Lung (tissue), 12 donors: ENCODE measurements around the gene PRPF40B. TPM values are rescaled to one million over a fixed set of nuclear protein-coding genes. Genes with fewer than 3 reads are reported as not detected.
"Not testable (repeated sequence)": the region's sequence is repeated elsewhere in the genome, so short reads cannot be mapped to it uniquely, and the experiment has no call there.

ENCODE experiments used
- ATAC-seq: fragments of 200-7000 bp; cut with Tn5 transposase; one replicate; pipeline ENCODE4 v1.9.1; 2020; ENCODE audit warnings: moderate number of reproducible peaks; ENCODE audit not compliant: insufficient read depth, low FRiP score
- DNase-seq, 3 donors: peaks; one replicate each; pipeline ENCODE4 v3.0.0-alpha.2; 2013 to 2017
- H3K27ac ChIP-seq, 2 donors: one replicate each; pipeline ENCODE4 v1.5.1; 2013; ENCODE audit warnings: mild to moderate bottlenecking in 2 of 2, moderate library complexity in 2 of 2, control low read depth in 1 of 2, inconsistent platforms in 1 of 2, low read depth in 1 of 2, low read length in 1 of 2
- H3K27me3 ChIP-seq, 3 donors: one replicate each; pipeline ENCODE4 v1.5.1; 2013; ENCODE audit warnings: low read length in 2 of 3; ENCODE audit not compliant: control insufficient read depth in 3 of 3, insufficient read depth in 3 of 3
- H3K36me3 ChIP-seq, 4 donors: one replicate each; pipeline ENCODE4 v1.5.1; 2013; ENCODE audit warnings: low read length in 4 of 4, mild to moderate bottlenecking in 1 of 4, moderate library complexity in 1 of 4; ENCODE audit not compliant: control insufficient read depth in 4 of 4, insufficient read depth in 4 of 4
- H3K4me1 ChIP-seq, 5 donors: one replicate each; pipeline ENCODE4 v1.5.1; 2013; ENCODE audit warnings: low read length in 5 of 5, mild to moderate bottlenecking in 2 of 5, moderate library complexity in 1 of 5; ENCODE audit not compliant: control insufficient read depth in 5 of 5, insufficient read depth in 5 of 5
- H3K4me3 ChIP-seq: one replicate; pipeline ENCODE4 v1.5.1; 2013; ENCODE audit warnings: mild to moderate bottlenecking, control low read depth, moderate library complexity
- H3K9ac ChIP-seq, 2 donors: one replicate each; pipeline ENCODE4 v1.5.1; 2013; ENCODE audit warnings: low read length in 2 of 2, control low read depth in 1 of 2; ENCODE audit not compliant: insufficient read depth in 1 of 2
- H3K9me3 ChIP-seq, 4 donors: one replicate each; pipeline ENCODE4 v1.5.1; 2013; ENCODE audit warnings: low read length in 3 of 4, mild to moderate bottlenecking in 1 of 4, moderate library complexity in 1 of 4; ENCODE audit not compliant: control insufficient read depth in 4 of 4, insufficient read depth in 3 of 4
- WGBS, 2 donors: extraction: QIAGEN DNeasy Blood & Tissue Kit; methylation state at CpG; one replicate each; pipeline ENCODE4 v1.1.7; 2013; 5-methylcytosine and 5-hydroxymethylcytosine counted together
- polyA plus RNA-seq, 2 donors: library from polyadenylated mRNA; stranded (reverse); fragments of 200-250 nt; gene quantifications; one replicate each; pipeline ENCODE4 v1.2.1, GENCODE V29; 2013
- total RNA-seq, 2 donors: library from RNA; depleted of rRNA in 1 of 2; stranded (reverse); fragments of >200 nt in 1 of 2; gene quantifications; one replicate each; pipeline ENCODE4 v1.2.1, GENCODE V29; 2014 to 2021
- TF ChIP-seq, protein P1 (sequence below): IDR thresholded peaks from 2 replicates; pipeline ENCODE4 v1.5.1; 2012; ENCODE audit warnings: mild to moderate bottlenecking; ENCODE audit errors: control extremely low read depth, extremely low read depth
- donor health status: control.
- donor health status: control.
- donor health status: Bipolar disorder and iron deficiency.
- donor health status: healthy.
- donor health status: DM: yes; HTN: yes; CAD: no.

The PRPF40B gene
- total and polyA plus RNA-seq, 4 donors, result 10.0 to 20.0 (median 17.1) TPM

DNA sequence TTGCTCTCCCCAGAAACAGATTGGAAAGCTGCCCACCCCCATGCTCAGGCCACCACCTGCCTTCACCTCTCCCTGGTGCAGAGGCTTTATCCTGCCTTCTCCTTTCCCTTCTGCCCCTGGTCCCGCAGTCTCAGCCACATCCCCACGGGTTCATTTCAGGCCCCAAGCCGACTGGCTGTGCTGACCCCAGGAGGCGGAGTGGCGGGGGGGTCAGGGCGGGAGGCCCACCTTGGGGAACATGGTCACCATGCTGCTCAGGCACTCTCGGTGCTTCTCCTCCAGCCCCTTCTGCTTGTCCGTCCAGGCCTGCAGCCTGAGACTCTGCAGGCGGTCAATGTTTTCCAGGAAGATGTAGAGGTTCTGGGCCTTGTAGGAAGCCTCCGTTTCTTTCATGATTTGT, 24.8 kb upstream of the PRPF40B start:
- no peak overlapping the region for H3K4me3 ChIP-seq
- H3K36me3 ChIP-seq, result peaks cover 0 to 3% (median 1%) of the 10 kb centered on the region in 4 donors
- no peak overlapping the region for H3K27ac ChIP-seq
- no peaks in the 10 kb centered on the region for H3K27me3 ChIP-seq
- no peaks in the 10 kb centered on the region for H3K4me1 ChIP-seq
- WGBS, 2 donors, result 88 to 90% methylated on average over 10 of the region's 10 CpGs
- ATAC-seq (no peak), DNase-seq (no peak)
- TF ChIP-seq, protein P1, sequence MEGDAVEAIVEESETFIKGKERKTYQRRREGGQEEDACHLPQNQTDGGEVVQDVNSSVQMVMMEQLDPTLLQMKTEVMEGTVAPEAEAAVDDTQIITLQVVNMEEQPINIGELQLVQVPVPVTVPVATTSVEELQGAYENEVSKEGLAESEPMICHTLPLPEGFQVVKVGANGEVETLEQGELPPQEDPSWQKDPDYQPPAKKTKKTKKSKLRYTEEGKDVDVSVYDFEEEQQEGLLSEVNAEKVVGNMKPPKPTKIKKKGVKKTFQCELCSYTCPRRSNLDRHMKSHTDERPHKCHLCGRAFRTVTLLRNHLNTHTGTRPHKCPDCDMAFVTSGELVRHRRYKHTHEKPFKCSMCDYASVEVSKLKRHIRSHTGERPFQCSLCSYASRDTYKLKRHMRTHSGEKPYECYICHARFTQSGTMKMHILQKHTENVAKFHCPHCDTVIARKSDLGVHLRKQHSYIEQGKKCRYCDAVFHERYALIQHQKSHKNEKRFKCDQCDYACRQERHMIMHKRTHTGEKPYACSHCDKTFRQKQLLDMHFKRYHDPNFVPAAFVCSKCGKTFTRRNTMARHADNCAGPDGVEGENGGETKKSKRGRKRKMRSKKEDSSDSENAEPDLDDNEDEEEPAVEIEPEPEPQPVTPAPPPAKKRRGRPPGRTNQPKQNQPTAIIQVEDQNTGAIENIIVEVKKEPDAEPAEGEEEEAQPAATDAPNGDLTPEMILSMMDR, result no peak
- H3K9ac ChIP-seq, result no peak overlapping the region
- H3K9me3 ChIP-seq, result no peaks in the 10 kb centered on the region

DNA sequence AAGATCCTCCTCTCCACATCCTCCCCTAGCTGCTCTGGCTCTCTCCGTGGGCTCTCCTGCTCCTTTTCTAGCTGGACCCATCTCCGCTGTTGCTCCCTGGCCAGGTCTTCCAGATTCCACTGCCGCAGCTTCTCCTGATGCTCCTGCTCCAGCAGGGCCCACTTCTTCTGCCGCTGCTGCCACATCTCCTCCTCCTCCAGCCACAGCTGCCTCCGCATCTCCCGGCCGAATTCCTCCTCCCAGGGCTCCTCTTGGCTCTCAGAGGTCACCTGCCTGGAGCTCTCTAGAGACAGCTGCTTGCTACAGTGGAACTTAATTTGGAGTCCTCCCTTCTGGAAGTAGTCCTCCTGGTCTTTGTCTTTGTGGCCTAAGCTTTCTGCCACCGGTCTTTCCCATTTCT, 23.4 kb upstream of the PRPF40B start:
- Histone ChIP-seq H3K9me3 (no peaks in the 10 kb centered on the region), H3K4me3 (no peak overlapping the region), H3K27ac (no peak overlapping the region), H3K9ac (no peak overlapping the region), H3K4me1 (peaks cover 0 to 6% (median 0%) of the 10 kb centered on the region in 5 donors), H3K36me3 (peaks cover 0 to 6% (median 1%) of the 10 kb centered on the region in 4 donors), H3K27me3 (no peaks in the 10 kb centered on the region)
- WGBS, 2 donors, result 95 to 100% methylated on average over 8 of the region's 8 CpGs
- ATAC-seq (no peak), DNase-seq (no peak)
- TF ChIP-seq, protein P1, result no peak

DNA sequence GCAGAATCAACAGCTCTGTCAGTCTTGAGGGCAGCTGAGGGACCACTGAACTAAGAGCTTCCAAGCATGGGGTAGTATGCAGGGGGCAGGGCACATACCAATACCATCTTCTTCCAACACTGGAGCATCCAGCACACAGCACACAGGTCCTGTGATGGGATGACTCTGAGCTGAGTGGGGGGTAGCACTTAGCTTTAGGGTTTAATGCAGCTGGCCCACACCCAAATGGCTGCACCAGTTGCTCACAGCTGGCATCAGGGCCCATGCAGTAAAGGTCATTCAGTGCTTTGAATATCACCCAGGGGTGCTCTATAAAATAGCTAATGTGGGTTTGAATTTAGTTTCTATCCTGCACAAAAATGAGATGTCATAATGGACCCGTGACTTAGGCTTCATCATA, 19.6 kb upstream of the PRPF40B start:
- Histone ChIP-seq H3K27ac (no peak overlapping the region), H3K36me3 (peaks cover 0 to 6% (median 1%) of the 10 kb centered on the region in 4 donors), H3K27me3 (no peaks in the 10 kb centered on the region), H3K4me3 (no peak overlapping the region), H3K9ac (no peak overlapping the region), H3K4me1 (peaks cover 0 to 10% (median 0%) of the 10 kb centered on the region in 5 donors), H3K9me3 (no peaks in the 10 kb centered on the region)
- WGBS, 2 donors, result 82 to 90% methylated on average over 1 of the region's 1 CpG
- no peak for ATAC-seq
- TF ChIP-seq, protein P1, result no peak
- no peak for DNase-seq

DNA sequence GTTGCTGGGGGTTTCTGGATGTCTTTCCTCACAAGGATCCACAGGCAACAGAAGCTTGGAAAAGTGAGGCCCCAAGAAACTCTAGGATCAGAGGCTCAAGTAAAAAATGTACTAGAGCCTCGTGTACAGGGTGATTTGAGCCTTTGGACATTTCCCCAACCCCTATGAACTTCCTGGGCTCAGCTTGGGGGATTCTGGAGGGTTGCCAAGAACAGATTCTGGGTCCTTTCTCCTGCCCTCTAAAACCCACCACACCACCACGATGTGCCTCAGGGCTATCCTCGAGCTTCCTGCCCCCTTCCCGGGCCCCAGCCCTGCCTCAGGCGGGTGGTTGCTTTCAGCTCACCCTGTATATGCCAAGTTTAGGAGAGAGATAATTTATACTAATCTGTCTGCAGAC, 18.5 kb upstream of the PRPF40B start:
- Histone ChIP-seq H3K36me3 (peaks cover 0 to 6% (median under 1%) of the 10 kb centered on the region in 4 donors), H3K27me3 (no peaks in the 10 kb centered on the region), H3K9ac (no peak overlapping the region), H3K27ac (no peak overlapping the region), H3K9me3 (peaks cover 0 to 2% (median 0%) of the 10 kb centered on the region in 4 donors), H3K4me1 (peaks cover 0 to 10% (median 0%) of the 10 kb centered on the region in 5 donors), H3K4me3 (no peak overlapping the region)
- 26 to 55% methylated on average over 5 of the region's 5 CpGs for WGBS, 2 donors
- no peak for DNase-seq
- TF ChIP-seq, protein P1, result no peak
- no peak for ATAC-seq

DNA sequence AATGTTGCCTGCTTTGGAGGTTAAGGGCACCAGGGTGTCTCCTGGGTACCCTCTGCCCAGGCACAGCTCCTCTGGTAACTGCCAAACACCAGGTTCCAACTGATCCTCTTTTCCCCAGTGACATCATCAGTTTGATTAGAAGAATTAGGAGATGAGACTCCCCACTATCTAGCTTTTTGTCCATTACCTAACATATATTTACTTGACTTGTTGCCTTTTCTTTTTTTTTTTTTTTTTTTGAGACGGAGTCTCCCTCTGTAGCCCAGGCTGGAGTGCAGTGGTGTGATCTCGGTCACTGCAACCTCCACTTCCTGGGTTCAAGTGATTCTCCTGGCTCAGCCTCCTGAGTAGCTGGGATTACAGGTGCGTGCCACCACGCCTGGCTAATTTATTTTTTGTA, 17.8 kb upstream of the PRPF40B start, which contains the start of gene FAM186B:
Gene FAM186B (minus strand): TSS at position 101 of the 400 bp plus-strand sequence. CDS start 162 bp downstream, outside the sequence.
- WGBS, 2 donors, result 96 to 99% methylated on average over 3 to 4 of the region's 4 CpGs
- not testable (repeated sequence) for ATAC-seq

More for the DNA sequence above, 17.8 kb upstream of the PRPF40B start, which contains the start of gene FAM186B:
- not testable (repeated sequence) for H3K27ac ChIP-seq, H3K9ac ChIP-seq, H3K36me3 ChIP-seq, DNase-seq, H3K27me3 ChIP-seq, H3K4me3 ChIP-seq, H3K9me3 ChIP-seq
- H3K4me1 ChIP-seq, result peaks cover 0 to 10% (median 0%) of the 10 kb centered on the region in 5 donors
